Hepatocyte (in vitro differentiated cells): ENCODE data around the gene ELAVL2.

Experiments used
- CTCF ChIP-seq: fragments of 200-600 bp; sonication (generic); IDR thresholded peaks from 2 replicates; pipeline ENCODE4 v1.5.1; 2016; ENCODE audit warnings: antibody characterized with exemption, mild to moderate bottlenecking; ENCODE audit not compliant: poor library complexity
- EZH2 ChIP-seq: fragments of 200-600 bp; sonication (generic); IDR thresholded peaks from 2 replicates; pipeline ENCODE4 v1.6.1; 2016; ENCODE audit warnings: antibody characterized with exemption, mild to moderate bottlenecking, borderline replicate concordance
- EZH2phosphoT487 ChIP-seq: fragments of 200-600 bp; sonication (generic); IDR thresholded peaks from one replicate; pipeline ENCODE4 v1.6.1; 2018; ENCODE audit warnings: antibody characterized with exemption, mild to moderate bottlenecking, low read depth, moderate library complexity; ENCODE audit not compliant: unreplicated experiment, severe bottlenecking

DNA sequence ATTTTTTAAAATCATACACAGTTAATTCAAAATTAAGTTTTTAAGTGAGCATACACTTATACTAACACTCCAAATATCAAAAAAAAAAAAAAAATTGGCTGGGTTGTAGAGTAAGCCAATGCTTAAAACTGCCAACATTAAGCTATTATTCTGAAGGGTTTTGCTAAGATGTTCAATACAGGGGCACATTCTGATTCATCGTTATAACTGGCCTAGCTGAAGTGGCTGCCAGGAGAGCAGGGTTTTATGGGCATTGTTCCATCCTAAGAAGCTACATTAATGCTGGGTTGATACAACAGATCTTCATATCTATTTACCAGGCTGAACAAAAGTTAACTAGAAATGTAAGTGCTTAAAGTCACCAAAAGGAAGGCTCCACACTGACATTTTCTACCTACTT, 13.4 kb downstream of the ELAVL2 start:
- TF ChIP-seq CTCF (no peak), EZH2 (no peak), EZH2phosphoT487 (no peak)
